HCT116 (cell line): ENCODE data around the gene CEBPB. TPM values are rescaled to one million over a fixed set of nuclear protein-coding genes. Genes with fewer than 3 reads are reported as not detected.

ENCODE experiments used
- ATAC-seq: fragments of 200-7000 bp; cut with Tn5 transposase; 2 replicates; pipeline ENCODE4 v1.9.1; 2020; ENCODE audit warnings: mild to moderate bottlenecking, moderate library complexity
- BruUV-seq: library from RNA; stranded (reverse); fragments of 400-500 nt; replicated peaks from 2 replicates; lab custom pipeline; 2021; lab: Mats Ljungman, UMichigan
- CTCF ChIA-PET: fragments of 300-600 bp; sonication (Branson Sonifier 250); formaldehyde crosslinking; loops from one replicate; lab custom pipeline; 2021; ENCODE audit warnings: antibody characterized with exemption; lab: Charles Lee
- POLR2A ChIA-PET: fragments of 300-600, 350-600 bp; sonication (Branson Sonifier 250); formaldehyde crosslinking; loops from one replicate; lab custom pipeline; 2021; ENCODE audit warnings: antibody characterized with exemption; lab: Charles Lee
- RAD21 ChIA-PET, 2 experiments: fragments of 300-600 bp; sonication (Branson Sonifier 250); formaldehyde crosslinking; loops; one replicate each; lab custom pipeline; 2023; ENCODE audit warnings: low total read pairs in 2 of 2; ENCODE audit not compliant: uncharacterized antibody in 2 of 2, unreplicated experiment in 2 of 2, low non-redundant PET in 1 of 2; lab: Charles Lee
- DNase-seq: peaks from one replicate; pipeline ENCODE4 v3.0.0-alpha.2; 2010; ENCODE audit warnings: low read depth, low spot score
- H2AFZ ChIP-seq: fragments of 200-600 bp; shearing (Covaris generic), sonication (generic); 2 replicates; pipeline ENCODE4 v1.6.1; 2017; ENCODE audit warnings: low read depth, mixed run types, mixed read lengths, antibody characterized with exemption, low read length; ENCODE audit not compliant: poor library complexity, severe bottlenecking
- H3K27ac ChIP-seq: 2 replicates; pipeline ENCODE4 v1.5.1; 2012; ENCODE audit warnings: low read depth, low read length
- H3K27me3 ChIP-seq: fragments of 200-600 bp; sonication (generic); 2 replicates; pipeline ENCODE4 v1.6.1; 2016; ENCODE audit warnings: mixed run types, low read length, mixed read lengths; ENCODE audit not compliant: insufficient read depth
- H3K36me3 ChIP-seq, 2 experiments: fragments of 200-500 bp in 1 of 2; fragments of 200-600 bp in 1 of 2; sonication (Bioruptor generic) in 1 of 2; sonication (generic) in 1 of 2; 2 replicates each; pipeline versions ENCODE4 v1.5.1 to v1.6.1; 2014 to 2016; ENCODE audit warnings: low read length in 2 of 2, inconsistent platforms in 1 of 2, mixed read lengths in 1 of 2, mixed run types in 1 of 2; ENCODE audit not compliant: insufficient read depth in 2 of 2, control insufficient read depth in 1 of 2
- H3K4me1 ChIP-seq, 2 experiments: fragments of 200-600 bp in 1 of 2; sonication (generic) in 1 of 2; 2 replicates each; pipeline versions ENCODE4 v1.5.1 to v1.6.1; 2012 to 2017; ENCODE audit warnings: low read length in 2 of 2, inconsistent platforms in 1 of 2, mild to moderate bottlenecking in 1 of 2, mixed read lengths in 1 of 2, mixed run types in 1 of 2, moderate library complexity in 1 of 2; ENCODE audit not compliant: insufficient read depth in 2 of 2, control insufficient read depth in 1 of 2
- H3K4me2 ChIP-seq: fragments of 200-600 bp; sonication (generic); 2 replicates; pipeline ENCODE4 v1.6.1; 2017; ENCODE audit warnings: mixed run types, low read length, mixed read lengths
- H3K4me3 ChIP-seq, 2 experiments: fragments of 200-600 bp in 1 of 2; sonication (generic) in 1 of 2; replicated peaks in 1 of 2; 2 replicates each; pipeline ENCODE4 v1.5.1; 2011 to 2016; ENCODE audit warnings: low read length in 2 of 2, control low read depth in 1 of 2, low read depth in 1 of 2, mild to moderate bottlenecking in 1 of 2, mixed read lengths in 1 of 2, mixed run types in 1 of 2
- H3K79me2 ChIP-seq: fragments of 200-600 bp; sonication (generic); 2 replicates; pipeline ENCODE4 v1.6.1; 2017; ENCODE audit warnings: mild to moderate bottlenecking, mixed run types, low read length, moderate library complexity, mixed read lengths; ENCODE audit not compliant: insufficient read depth
- H3K9ac ChIP-seq: fragments of 200-600 bp; sonication (generic); 2 replicates; pipeline ENCODE4 v1.6.1; 2016; ENCODE audit warnings: low read length, mixed read lengths
- H3K9me2 ChIP-seq: fragments of 200-600 bp; sonication (generic), shearing (Covaris generic); 2 replicates; pipeline ENCODE4 v1.6.1; 2017; ENCODE audit warnings: mixed run types, mild to moderate bottlenecking, moderate library complexity; ENCODE audit not compliant: insufficient read depth
- H3K9me3 ChIP-seq, 2 experiments: fragments of 200-500 bp in 1 of 2; fragments of 200-600 bp in 1 of 2; sonication (Bioruptor generic) in 1 of 2; sonication (generic) in 1 of 2; 2 replicates each; pipeline ENCODE4 v1.6.1; 2014 to 2017; ENCODE audit warnings: low read length in 2 of 2, mixed read lengths in 2 of 2, inconsistent platforms in 1 of 2, low read depth in 1 of 2, mild to moderate bottlenecking in 1 of 2, mixed run types in 1 of 2, moderate library complexity in 1 of 2; ENCODE audit not compliant: control insufficient read depth in 1 of 2, insufficient read depth in 1 of 2
- H4K20me1 ChIP-seq: fragments of 200-600 bp; sonication (generic), shearing (Covaris generic); 2 replicates; pipeline ENCODE4 v1.6.1; 2017; ENCODE audit warnings: mixed run types, mild to moderate bottlenecking, moderate library complexity; ENCODE audit not compliant: insufficient read depth
- CBX3 ChIP-seq: IDR thresholded peaks from 2 replicates; pipeline ENCODE4 v1.6.1; 2012; ENCODE audit warnings: low read depth
- CEBPB ChIP-seq: IDR thresholded peaks from 2 replicates; pipeline ENCODE4 v1.6.1; 2012; ENCODE audit warnings: low read depth
- EGR1 ChIP-seq: IDR thresholded peaks from 2 replicates; pipeline ENCODE4 v1.6.1; 2012; ENCODE audit warnings: low read depth
- EZH2 ChIP-seq: fragments of 200-600 bp; sonication (generic); IDR thresholded peaks from 2 replicates; pipeline ENCODE4 v1.6.1; 2017; ENCODE audit warnings: antibody characterized with exemption, mixed run types
- EZH2phosphoT487 ChIP-seq: fragments of 200-600 bp; IDR thresholded peaks from 2 replicates; pipeline ENCODE4 v1.6.1; 2018; ENCODE audit warnings: antibody characterized with exemption, borderline replicate concordance
- FOSL1 ChIP-seq: IDR thresholded peaks from 2 replicates; pipeline ENCODE4 v1.6.1; 2012; ENCODE audit warnings: low read depth
- POLR2A ChIP-seq: IDR thresholded peaks from 2 replicates; pipeline ENCODE4 v1.7.0; 2011; ENCODE audit warnings: borderline replicate concordance; ENCODE audit not compliant: insufficient read depth, insufficient read length; ENCODE audit errors: extremely low read depth
- POLR2AphosphoS5 ChIP-seq: IDR thresholded peaks from 2 replicates; pipeline ENCODE4 v1.6.1; 2011; ENCODE audit warnings: mild to moderate bottlenecking, low read depth, low read length, moderate library complexity
- RAD21 ChIP-seq: IDR thresholded peaks from 2 replicates; pipeline ENCODE4 v1.6.1; 2012; ENCODE audit warnings: low read depth, mild to moderate bottlenecking
- intact Hi-C: fragments of 100-400 bp; cut with micrococcal nuclease; formaldehyde crosslinking; loops from 2 replicates; pipeline ENCODE4 v1.10.0; 2022
- total RNA-seq: library from RNA; stranded (reverse); gene quantifications from one replicate; pipeline ENCODE4 v1.2.1, GENCODE V29; 2021; ENCODE audit not compliant: unreplicated experiment
- TF ChIP-seq, protein P1 (sequence below): IDR thresholded peaks from 2 replicates; pipeline ENCODE4 v1.6.1; 2012; ENCODE audit warnings: low read depth
- TF ChIP-seq, protein P2 (sequence below): IDR thresholded peaks from 2 replicates; pipeline ENCODE4 v1.6.1; 2012
- TF ChIP-seq, protein P3 (sequence below), 3 experiments: fragments of 200-600 bp in 1 of 3; sonication (generic) in 1 of 3; IDR thresholded peaks in 2 of 3; conservative IDR thresholded peaks in 1 of 3; 2 replicates each; pipeline ENCODE4 v1.5.1; 2012 to 2017; ENCODE audit warnings: low read depth in 2 of 3, low read length in 2 of 3, antibody characterized with exemption in 1 of 3, borderline replicate concordance in 1 of 3, control low read depth in 1 of 3, mild to moderate bottlenecking in 1 of 3, mixed read lengths in 1 of 3, mixed run types in 1 of 3, moderate library complexity in 1 of 3; ENCODE audit not compliant: insufficient read depth in 1 of 3
- TF ChIP-seq, protein P4 (sequence below): IDR thresholded peaks from 2 replicates; pipeline ENCODE4 v1.6.1; 2012

CEBPB gene
- total RNA-seq, 1 experiment from 2014 or later, result 113 TPM

DNA sequence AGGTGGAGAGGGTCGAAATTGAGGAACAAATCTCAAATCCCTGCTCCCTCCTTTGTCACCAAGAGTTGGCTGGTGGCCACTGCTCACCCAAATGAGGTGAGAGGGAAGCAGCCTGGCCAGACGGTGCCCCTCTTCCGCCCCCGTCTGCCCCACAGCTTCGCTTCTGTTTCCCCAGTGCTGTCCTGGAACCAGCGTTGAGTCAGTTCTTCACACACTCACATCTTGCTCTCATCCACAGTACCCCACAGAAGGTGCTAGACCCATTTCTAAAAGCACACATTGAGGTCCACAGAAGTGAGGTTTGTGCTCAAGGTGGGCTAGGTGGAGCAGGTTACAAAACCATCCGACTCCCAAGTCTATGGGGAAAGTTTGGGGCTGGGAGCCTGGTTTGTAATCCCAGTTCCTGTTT, 3.8 kb downstream of the CEBPB start:
- RAD21 ChIA-PET, result no interaction called here
- Histone ChIP-seq H3K4me3 (no peak overlapping the region), H3K27ac (no peak overlapping the region), H3K9me3 (no peaks in the 10 kb centered on the region), H2AFZ (no peak overlapping the region), H4K20me1 (peaks cover 7% of the 10 kb centered on the region; the same call in 1 of the 2 replicates), H3K9me2 (no peaks in the 10 kb centered on the region), H3K27me3 (no peaks in the 10 kb centered on the region), H3K9ac (no peak overlapping the region), H3K4me2 (no peak overlapping the region), H3K36me3 (peaks cover 0 to 4% of the 10 kb centered on the region in 2 experiments; a peak in 1 of 4 replicates), H3K4me1 (peaks cover 18 to 27% of the 10 kb centered on the region in 2 experiments), H3K79me2 (peaks cover 26% of the 10 kb centered on the region)
- CTCF ChIA-PET, result no interaction called here
- intact Hi-C loops, result loop anchor here (5.0 kb wide), 1 partner anchor 88 kb away; no protein-coding TSS in a partner anchor
- TF ChIP-seq, protein P1, sequence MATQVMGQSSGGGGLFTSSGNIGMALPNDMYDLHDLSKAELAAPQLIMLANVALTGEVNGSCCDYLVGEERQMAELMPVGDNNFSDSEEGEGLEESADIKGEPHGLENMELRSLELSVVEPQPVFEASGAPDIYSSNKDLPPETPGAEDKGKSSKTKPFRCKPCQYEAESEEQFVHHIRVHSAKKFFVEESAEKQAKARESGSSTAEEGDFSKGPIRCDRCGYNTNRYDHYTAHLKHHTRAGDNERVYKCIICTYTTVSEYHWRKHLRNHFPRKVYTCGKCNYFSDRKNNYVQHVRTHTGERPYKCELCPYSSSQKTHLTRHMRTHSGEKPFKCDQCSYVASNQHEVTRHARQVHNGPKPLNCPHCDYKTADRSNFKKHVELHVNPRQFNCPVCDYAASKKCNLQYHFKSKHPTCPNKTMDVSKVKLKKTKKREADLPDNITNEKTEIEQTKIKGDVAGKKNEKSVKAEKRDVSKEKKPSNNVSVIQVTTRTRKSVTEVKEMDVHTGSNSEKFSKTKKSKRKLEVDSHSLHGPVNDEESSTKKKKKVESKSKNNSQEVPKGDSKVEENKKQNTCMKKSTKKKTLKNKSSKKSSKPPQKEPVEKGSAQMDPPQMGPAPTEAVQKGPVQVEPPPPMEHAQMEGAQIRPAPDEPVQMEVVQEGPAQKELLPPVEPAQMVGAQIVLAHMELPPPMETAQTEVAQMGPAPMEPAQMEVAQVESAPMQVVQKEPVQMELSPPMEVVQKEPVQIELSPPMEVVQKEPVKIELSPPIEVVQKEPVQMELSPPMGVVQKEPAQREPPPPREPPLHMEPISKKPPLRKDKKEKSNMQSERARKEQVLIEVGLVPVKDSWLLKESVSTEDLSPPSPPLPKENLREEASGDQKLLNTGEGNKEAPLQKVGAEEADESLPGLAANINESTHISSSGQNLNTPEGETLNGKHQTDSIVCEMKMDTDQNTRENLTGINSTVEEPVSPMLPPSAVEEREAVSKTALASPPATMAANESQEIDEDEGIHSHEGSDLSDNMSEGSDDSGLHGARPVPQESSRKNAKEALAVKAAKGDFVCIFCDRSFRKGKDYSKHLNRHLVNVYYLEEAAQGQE, result no peak
- TF ChIP-seq, protein P2, sequence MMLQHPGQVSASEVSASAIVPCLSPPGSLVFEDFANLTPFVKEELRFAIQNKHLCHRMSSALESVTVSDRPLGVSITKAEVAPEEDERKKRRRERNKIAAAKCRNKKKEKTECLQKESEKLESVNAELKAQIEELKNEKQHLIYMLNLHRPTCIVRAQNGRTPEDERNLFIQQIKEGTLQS, result no peak
- TF ChIP-seq CEBPB (no peak), POLR2AphosphoS5 (no peak), FOSL1 (no peak), POLR2A (no peak), RAD21 (no peak), EGR1 (no peak), EZH2 (no peak), EZH2phosphoT487 (no peak), CBX3 (no peak)
- TF ChIP-seq, protein P3, sequence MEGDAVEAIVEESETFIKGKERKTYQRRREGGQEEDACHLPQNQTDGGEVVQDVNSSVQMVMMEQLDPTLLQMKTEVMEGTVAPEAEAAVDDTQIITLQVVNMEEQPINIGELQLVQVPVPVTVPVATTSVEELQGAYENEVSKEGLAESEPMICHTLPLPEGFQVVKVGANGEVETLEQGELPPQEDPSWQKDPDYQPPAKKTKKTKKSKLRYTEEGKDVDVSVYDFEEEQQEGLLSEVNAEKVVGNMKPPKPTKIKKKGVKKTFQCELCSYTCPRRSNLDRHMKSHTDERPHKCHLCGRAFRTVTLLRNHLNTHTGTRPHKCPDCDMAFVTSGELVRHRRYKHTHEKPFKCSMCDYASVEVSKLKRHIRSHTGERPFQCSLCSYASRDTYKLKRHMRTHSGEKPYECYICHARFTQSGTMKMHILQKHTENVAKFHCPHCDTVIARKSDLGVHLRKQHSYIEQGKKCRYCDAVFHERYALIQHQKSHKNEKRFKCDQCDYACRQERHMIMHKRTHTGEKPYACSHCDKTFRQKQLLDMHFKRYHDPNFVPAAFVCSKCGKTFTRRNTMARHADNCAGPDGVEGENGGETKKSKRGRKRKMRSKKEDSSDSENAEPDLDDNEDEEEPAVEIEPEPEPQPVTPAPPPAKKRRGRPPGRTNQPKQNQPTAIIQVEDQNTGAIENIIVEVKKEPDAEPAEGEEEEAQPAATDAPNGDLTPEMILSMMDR (IDR thresholded peaks at IDR 0.05 in 2 of 3, conservative IDR thresholded peaks at IDR 0.05 in 1 of 3; ENCODE audit: borderline replicate concordance in 1 of 3, insufficient read depth in 1 of 3, low read depth in 2 of 3, low read length in 2 of 3), result no peak
- TF ChIP-seq, protein P4, sequence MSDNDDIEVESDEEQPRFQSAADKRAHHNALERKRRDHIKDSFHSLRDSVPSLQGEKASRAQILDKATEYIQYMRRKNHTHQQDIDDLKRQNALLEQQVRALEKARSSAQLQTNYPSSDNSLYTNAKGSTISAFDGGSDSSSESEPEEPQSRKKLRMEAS, result no peak
- ATAC-seq (no peak), DNase-seq (no peak)
- BruUV-seq, result no TSS peak
- POLR2A ChIA-PET, result no interaction called here
